ENCODE measurements around the gene AUNIP.

Gene AUNIP

GRCh38 chr1:25904943-25905679 is 45.9 kb upstream of the AUNIP start:
- H3K4me1 ChIP-seq (ENCODE audit: insufficient read depth, insufficient read length), result peaks cover 4% of the 10 kb centered on the region
- peak overlapping the region; percentile 71 for H3K9ac ChIP-seq (ENCODE audit: insufficient read length, low read depth)
- no peaks in the 10 kb centered on the region for H3K9me3 ChIP-seq (ENCODE audit: insufficient read depth, low read length)
- DNase-seq (ENCODE audit: low read depth, low spot score), result peak; percentile 95
- H3K36me3 ChIP-seq (ENCODE audit: insufficient read depth, insufficient read length, low read length), result peaks cover 45% of the 10 kb centered on the region
- TF ChIP-seq ZNF274 (IDR thresholded peaks at IDR 0.05; ENCODE audit: low read depth, low read length) (no peak), YY1 (IDR thresholded peaks at IDR 0.05; ENCODE audit: insufficient read depth, insufficient read length) (no peak), SUZ12 (IDR thresholded peaks at IDR 0.05; ENCODE audit: extremely low read depth, insufficient read depth, insufficient read length) (no peak)
- H3K27me3 ChIP-seq (ENCODE audit: insufficient read depth, insufficient read length), result peaks cover 12% of the 10 kb centered on the region
- peak overlapping the region; percentile 74 for H3K4me3 ChIP-seq (ENCODE audit: insufficient read length, low read depth)

GRCh38 chr1:25903986-25904385 is 44.7 kb upstream of the AUNIP start:
- H3K27me3 ChIP-seq (ENCODE audit: insufficient read depth, insufficient read length), result peaks cover 12% of the 10 kb centered on the region
- TF ChIP-seq SUZ12 (IDR thresholded peaks at IDR 0.05; ENCODE audit: extremely low read depth, insufficient read depth, insufficient read length) (no peak), YY1 (IDR thresholded peaks at IDR 0.05; ENCODE audit: insufficient read depth, insufficient read length) (no peak), ZNF274 (IDR thresholded peaks at IDR 0.05; ENCODE audit: low read depth, low read length) (no peak)
- DNase-seq (ENCODE audit: low read depth, low spot score), result no peak
- H3K4me1 ChIP-seq (ENCODE audit: insufficient read depth, insufficient read length), result no peaks in the 10 kb centered on the region
- H3K9me3 ChIP-seq (ENCODE audit: insufficient read depth, low read length), result no peaks in the 10 kb centered on the region
- peak overlapping the region; percentile 55 for H3K4me3 ChIP-seq (ENCODE audit: insufficient read length, low read depth)
- peaks cover 56% of the 10 kb centered on the region for H3K36me3 ChIP-seq (ENCODE audit: insufficient read depth, insufficient read length, low read length)
- H3K9ac ChIP-seq (ENCODE audit: insufficient read length, low read depth), result no peak overlapping the region

- H3K36me3 ChIP-seq (ENCODE audit: insufficient read depth, insufficient read length, low read length), result peaks cover 70% of the 10 kb centered on the region
- no peak for DNase-seq (ENCODE audit: low read depth, low spot score)
- H3K9me3 ChIP-seq (ENCODE audit: insufficient read depth, low read length), result no peaks in the 10 kb centered on the region
- peaks cover 4% of the 10 kb centered on the region for H3K4me1 ChIP-seq (ENCODE audit: insufficient read depth, insufficient read length)
- H3K9ac ChIP-seq (ENCODE audit: insufficient read length, low read depth), result no peak overlapping the region
- peaks cover 3% of the 10 kb centered on the region for H3K27me3 ChIP-seq (ENCODE audit: insufficient read depth, insufficient read length)
- TF ChIP-seq ZNF274 (IDR thresholded peaks at IDR 0.05; ENCODE audit: low read depth, low read length), result no peak
- no peak for TF ChIP-seq SUZ12 (IDR thresholded peaks at IDR 0.05; ENCODE audit: extremely low read depth, insufficient read depth, insufficient read length)
- no peak for TF ChIP-seq YY1 (IDR thresholded peaks at IDR 0.05; ENCODE audit: insufficient read depth, insufficient read length)
- H3K4me3 ChIP-seq (ENCODE audit: insufficient read length, low read depth), result no peak overlapping the region
These were observed 43.2 kb upstream of the AUNIP start for GRCh38 chr1:25902462-25902861.

GRCh38 chr1:25900219-25900618 is 41.0 kb upstream of the AUNIP start:
- Histone ChIP-seq H3K36me3 (ENCODE audit: insufficient read depth, insufficient read length, low read length) (peaks cover 74% of the 10 kb centered on the region), H3K4me3 (ENCODE audit: insufficient read length, low read depth) (no peak overlapping the region), H3K9ac (ENCODE audit: insufficient read length, low read depth) (no peak overlapping the region), H3K4me1 (ENCODE audit: insufficient read depth, insufficient read length) (peaks cover 6% of the 10 kb centered on the region), H3K27me3 (ENCODE audit: insufficient read depth, insufficient read length) (no peaks in the 10 kb centered on the region), H3K9me3 (ENCODE audit: insufficient read depth, low read length) (no peaks in the 10 kb centered on the region)
- no peak for TF ChIP-seq SUZ12 (IDR thresholded peaks at IDR 0.05; ENCODE audit: extremely low read depth, insufficient read depth, insufficient read length)
- TF ChIP-seq ZNF274 (IDR thresholded peaks at IDR 0.05; ENCODE audit: low read depth, low read length), result no peak
- no peak for TF ChIP-seq YY1 (IDR thresholded peaks at IDR 0.05; ENCODE audit: insufficient read depth, insufficient read length)
- DNase-seq (ENCODE audit: low read depth, low spot score), result no peak

- Histone ChIP-seq H3K27me3 (ENCODE audit: insufficient read depth, insufficient read length) (no peaks in the 10 kb centered on the region), H3K9ac (ENCODE audit: insufficient read length, low read depth) (no peak overlapping the region), H3K4me3 (ENCODE audit: insufficient read length, low read depth) (no peak overlapping the region), H3K9me3 (ENCODE audit: insufficient read depth, low read length) (no peaks in the 10 kb centered on the region), H3K36me3 (ENCODE audit: insufficient read depth, insufficient read length, low read length) (peaks cover 74% of the 10 kb centered on the region), H3K4me1 (ENCODE audit: insufficient read depth, insufficient read length) (peaks cover 6% of the 10 kb centered on the region)
- DNase-seq (ENCODE audit: low read depth, low spot score), result no peak
- TF ChIP-seq SUZ12 (IDR thresholded peaks at IDR 0.05; ENCODE audit: extremely low read depth, insufficient read depth, insufficient read length) (no peak), YY1 (IDR thresholded peaks at IDR 0.05; ENCODE audit: insufficient read depth, insufficient read length) (no peak), ZNF274 (IDR thresholded peaks at IDR 0.05; ENCODE audit: low read depth, low read length) (no peak)
These were observed 40.5 kb upstream of the AUNIP start for GRCh38 chr1:25899792-25900191.

GRCh38 chr1:25898223-25899015 is 39.2 kb upstream of the AUNIP start:
- no peak for DNase-seq (ENCODE audit: low read depth, low spot score)
- Histone ChIP-seq H3K9me3 (ENCODE audit: insufficient read depth, low read length) (no peaks in the 10 kb centered on the region), H3K4me1 (ENCODE audit: insufficient read depth, insufficient read length) (peaks cover 6% of the 10 kb centered on the region), H3K27me3 (ENCODE audit: insufficient read depth, insufficient read length) (no peaks in the 10 kb centered on the region), H3K36me3 (ENCODE audit: insufficient read depth, insufficient read length, low read length) (peaks cover 62% of the 10 kb centered on the region), H3K4me3 (ENCODE audit: insufficient read length, low read depth) (no peak overlapping the region), H3K9ac (ENCODE audit: insufficient read length, low read depth) (no peak overlapping the region)
- TF ChIP-seq SUZ12 (IDR thresholded peaks at IDR 0.05; ENCODE audit: extremely low read depth, insufficient read depth, insufficient read length), result no peak
- no peak for TF ChIP-seq ZNF274 (IDR thresholded peaks at IDR 0.05; ENCODE audit: low read depth, low read length)
- TF ChIP-seq YY1 (IDR thresholded peaks at IDR 0.05; ENCODE audit: insufficient read depth, insufficient read length), result no peak

- Histone ChIP-seq H3K9me3 (ENCODE audit: insufficient read depth, low read length) (no peaks in the 10 kb centered on the region), H3K4me3 (ENCODE audit: insufficient read length, low read depth) (no peak overlapping the region), H3K4me1 (ENCODE audit: insufficient read depth, insufficient read length) (peaks cover 6% of the 10 kb centered on the region), H3K27me3 (ENCODE audit: insufficient read depth, insufficient read length) (no peaks in the 10 kb centered on the region), H3K36me3 (ENCODE audit: insufficient read depth, insufficient read length, low read length) (peaks cover 56% of the 10 kb centered on the region), H3K9ac (ENCODE audit: insufficient read length, low read depth) (no peak overlapping the region)
- no peak for DNase-seq (ENCODE audit: low read depth, low spot score)
- no peak for TF ChIP-seq YY1 (IDR thresholded peaks at IDR 0.05; ENCODE audit: insufficient read depth, insufficient read length)
- TF ChIP-seq SUZ12 (IDR thresholded peaks at IDR 0.05; ENCODE audit: extremely low read depth, insufficient read depth, insufficient read length), result no peak
- TF ChIP-seq ZNF274 (IDR thresholded peaks at IDR 0.05; ENCODE audit: low read depth, low read length), result no peak
These were observed 38.5 kb upstream of the AUNIP start for GRCh38 chr1:25897754-25898153.
